CD14-positive monocyte (primary cell): ENCODE measurements around the gene DSTN. TPM values are rescaled to one million over a fixed set of nuclear protein-coding genes. Genes with fewer than 3 reads are reported as not detected.

Experiments
- DNase-seq, 3 donors: peaks; one replicate each; pipeline ENCODE4 v3.0.0-alpha.2; 2011 to 2022
- H2AFZ ChIP-seq: 2 replicates; pipeline ENCODE4 v1.6.0; 2012; ENCODE audit warnings: mild to moderate bottlenecking, low read depth, low read length, inconsistent platforms; ENCODE audit not compliant: insufficient read depth, poor library complexity, severe bottlenecking
- H3K27ac ChIP-seq, 2 donors: 1 replicate in 1 of 2; 2 replicates in 1 of 2; pipeline ENCODE4 v1.5.1; 2012 to 2013; ENCODE audit warnings: low read length in 2 of 2, control low read depth in 1 of 2, inconsistent platforms in 1 of 2, low read depth in 1 of 2, mild to moderate bottlenecking in 1 of 2
- H3K27me3 ChIP-seq, 2 donors: one replicate each; pipeline versions ENCODE4 v1.6.0 to v1.6.1; 2011 to 2013; ENCODE audit warnings: low read length in 2 of 2; ENCODE audit not compliant: control insufficient read depth in 2 of 2, insufficient read depth in 2 of 2
- H3K36me3 ChIP-seq, 2 donors: replicated peaks in 1 of 2; 1 replicate in 1 of 2; 2 replicates in 1 of 2; pipeline versions ENCODE4 v1.5.1 to v1.6.1; 2012 to 2013; ENCODE audit warnings: low read length in 2 of 2, control low read depth in 1 of 2, inconsistent platforms in 1 of 2, mild to moderate bottlenecking in 1 of 2; ENCODE audit not compliant: insufficient read depth in 2 of 2, control insufficient read depth in 1 of 2
- H3K4me1 ChIP-seq, 2 donors: 1 replicate in 1 of 2; 2 replicates in 1 of 2; pipeline versions ENCODE4 v1.5.1 to v1.6.1; 2012 to 2013; ENCODE audit warnings: low read length in 2 of 2, control low read depth in 1 of 2, inconsistent platforms in 1 of 2, mild to moderate bottlenecking in 1 of 2, moderate library complexity in 1 of 2; ENCODE audit not compliant: insufficient read depth in 2 of 2, control insufficient read depth in 1 of 2
- H3K4me2 ChIP-seq: replicated peaks from 2 replicates; pipeline ENCODE3; 2012; ENCODE audit warnings: low read length, moderate library complexity, mild to moderate bottlenecking; ENCODE audit not compliant: poor library complexity, severe bottlenecking; ENCODE audit errors: extremely low read depth
- H3K4me3 ChIP-seq, 3 experiments: fragments of 200-600 bp in 1 of 3; sonication (generic) in 1 of 3; replicated peaks in 1 of 3; 1 replicate in 2 of 3; 2 replicates in 1 of 3; pipeline ENCODE4 v1.5.1; 2011 to 2013; ENCODE audit warnings: low read length in 3 of 3, mild to moderate bottlenecking in 3 of 3, control low read depth in 2 of 3, low read depth in 2 of 3, inconsistent platforms in 1 of 3, moderate library complexity in 1 of 3
- H3K79me2 ChIP-seq: 2 replicates; pipeline ENCODE4 v1.6.0; 2012; ENCODE audit warnings: mild to moderate bottlenecking, control low read depth, inconsistent platforms, low read length, moderate library complexity; ENCODE audit not compliant: insufficient read depth
- H3K9ac ChIP-seq: 2 replicates; pipeline ENCODE4 v1.6.0; 2017; ENCODE audit warnings: low read length, mild to moderate bottlenecking; ENCODE audit not compliant: insufficient read depth, poor library complexity, severe bottlenecking
- H3K9me3 ChIP-seq, 2 donors: replicated peaks in 1 of 2; 1 replicate in 1 of 2; 2 replicates in 1 of 2; pipeline versions ENCODE4 v1.5.1 to v1.6.1; 2012 to 2013; ENCODE audit warnings: low read length in 2 of 2, control low read depth in 1 of 2; ENCODE audit not compliant: control insufficient read depth in 1 of 2, insufficient read depth in 1 of 2
- H4K20me1 ChIP-seq: 2 replicates; pipeline ENCODE4 v1.6.0; 2012; ENCODE audit warnings: mild to moderate bottlenecking, low read length, control low read depth, moderate library complexity; ENCODE audit not compliant: insufficient read depth
- H3K27ac Mint-ChIP-seq, 7 donors: one replicate each; pipeline ENCODE4 v1.8.0; 2020; ENCODE audit warnings: mild to moderate bottlenecking in 7 of 7, mixed read lengths in 7 of 7, moderate library complexity in 6 of 7, inconsistent platforms in 2 of 7
- H3K27me3 Mint-ChIP-seq, 3 donors: one replicate each; pipeline ENCODE4 v1.8.0; 2021 to 2022; ENCODE audit warnings: low read depth in 3 of 3, mild to moderate bottlenecking in 3 of 3, mixed read lengths in 3 of 3, moderate library complexity in 3 of 3, inconsistent platforms in 1 of 3
- H3K36me3 Mint-ChIP-seq, 2 donors: one replicate each; pipeline ENCODE4 v1.8.0; 2020; ENCODE audit warnings: mixed read lengths in 2 of 2, inconsistent platforms in 1 of 2, mild to moderate bottlenecking in 1 of 2
- H3K4me1 Mint-ChIP-seq: one replicate; pipeline ENCODE4 v1.8.0; 2020; ENCODE audit warnings: mild to moderate bottlenecking, mixed read lengths
- H3K4me3 Mint-ChIP-seq, 2 donors: one replicate each; pipeline ENCODE4 v1.8.0; 2020; ENCODE audit warnings: mild to moderate bottlenecking in 2 of 2, mixed read lengths in 2 of 2, moderate library complexity in 1 of 2
- H3K9me3 Mint-ChIP-seq, 7 donors: one replicate each; pipeline ENCODE4 v1.8.0; 2020 to 2022; ENCODE audit warnings: mixed read lengths in 7 of 7, mild to moderate bottlenecking in 6 of 7, moderate library complexity in 6 of 7, inconsistent platforms in 2 of 7
- WGBS: methylation state at CpG from one replicate; pipeline ENCODE4 v1.1.5; 2013; ENCODE audit warnings: missing lambda C conversion rate; ENCODE audit not compliant: insufficient coverage; 5-methylcytosine and 5-hydroxymethylcytosine counted together
- intact Hi-C, 2 donors: fragments of 100-400 bp; cut with micrococcal nuclease; formaldehyde crosslinking; loops; one replicate each; pipeline versions ENCODE4 v1.15.0 to v1.15.1; 2023
- polyA plus RNA-seq, 3 donors: library from polyadenylated mRNA; depleted of rRNA in 1 of 3; unstranded in 2 of 3; stranded (reverse) in 1 of 3; fragments of 300-500 nt in 2 of 3; fragments of >200 nt in 1 of 3; fragmentation: Illumina TruSeq in 2 of 3; gene quantifications; 1 replicate in 2 of 3; 2 replicates in 1 of 3; pipeline ENCODE4 v1.2.3, GENCODE V29; 2012 to 2021
- TF ChIP-seq, protein P1 (sequence below): fragments of 200-600 bp; IDR thresholded peaks from one replicate; pipeline ENCODE4 v1.8.0; 2022; ENCODE audit warnings: antibody characterized with exemption, mild to moderate bottlenecking

Gene DSTN
- polyA plus RNA-seq, 3 donors: 15.6 to 63.8 (median 58.4) TPM

DNA sequence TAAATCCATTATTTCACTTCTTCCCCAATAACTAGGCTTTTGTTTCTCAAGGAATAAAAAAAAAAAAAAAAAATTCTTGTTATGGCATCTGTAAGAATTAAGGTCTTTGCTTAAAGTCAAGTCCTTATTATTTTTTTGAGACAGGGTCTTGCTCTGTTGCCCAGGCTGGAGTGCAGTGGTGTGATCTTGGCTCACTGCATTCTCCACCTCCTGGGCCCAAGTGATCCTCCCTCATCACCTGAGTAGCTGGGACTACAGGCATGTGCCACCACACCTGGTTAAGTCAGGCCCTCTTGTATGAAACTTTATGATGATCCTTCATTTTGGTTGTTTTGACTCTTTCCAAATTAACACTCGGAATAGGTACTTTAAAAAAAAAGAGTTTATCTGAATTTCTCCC is 17.3 kb downstream of the DSTN start:
- TF ChIP-seq, protein P1, sequence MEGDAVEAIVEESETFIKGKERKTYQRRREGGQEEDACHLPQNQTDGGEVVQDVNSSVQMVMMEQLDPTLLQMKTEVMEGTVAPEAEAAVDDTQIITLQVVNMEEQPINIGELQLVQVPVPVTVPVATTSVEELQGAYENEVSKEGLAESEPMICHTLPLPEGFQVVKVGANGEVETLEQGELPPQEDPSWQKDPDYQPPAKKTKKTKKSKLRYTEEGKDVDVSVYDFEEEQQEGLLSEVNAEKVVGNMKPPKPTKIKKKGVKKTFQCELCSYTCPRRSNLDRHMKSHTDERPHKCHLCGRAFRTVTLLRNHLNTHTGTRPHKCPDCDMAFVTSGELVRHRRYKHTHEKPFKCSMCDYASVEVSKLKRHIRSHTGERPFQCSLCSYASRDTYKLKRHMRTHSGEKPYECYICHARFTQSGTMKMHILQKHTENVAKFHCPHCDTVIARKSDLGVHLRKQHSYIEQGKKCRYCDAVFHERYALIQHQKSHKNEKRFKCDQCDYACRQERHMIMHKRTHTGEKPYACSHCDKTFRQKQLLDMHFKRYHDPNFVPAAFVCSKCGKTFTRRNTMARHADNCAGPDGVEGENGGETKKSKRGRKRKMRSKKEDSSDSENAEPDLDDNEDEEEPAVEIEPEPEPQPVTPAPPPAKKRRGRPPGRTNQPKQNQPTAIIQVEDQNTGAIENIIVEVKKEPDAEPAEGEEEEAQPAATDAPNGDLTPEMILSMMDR: no peak
- intact Hi-C loops: no loop called here
- Histone ChIP-seq H3K4me1 (no peaks in the 10 kb centered on the region), H3K27ac (no peak overlapping the region), H2AFZ (no peak overlapping the region), H3K9ac (no peak overlapping the region), H4K20me1 (no peaks in the 10 kb centered on the region), H3K4me2 (no peak overlapping the region), H3K9me3 (no peaks in the 10 kb centered on the region), H3K36me3 (no peaks in the 10 kb centered on the region), H3K4me3 (no peak overlapping the region), H3K79me2 (no peaks in the 10 kb centered on the region), H3K27me3 (no peaks in the 10 kb centered on the region)
- Mint-ChIP-seq H3K27ac (no peak overlapping the region), H3K27me3 (no peaks in the 10 kb centered on the region), H3K36me3 (peaks cover 2% of the 10 kb centered on the region in 2 donors), H3K9me3 (peaks cover 0 to 3% (median 0%) of the 10 kb centered on the region in 7 donors), H3K4me1 (peaks cover 2% of the 10 kb centered on the region), H3K4me3 (no peak overlapping the region)
- DNase-seq: no peak
- no CpG with 5 or more reads among the region's 1 CpG for WGBS

GRCh38 chr20:17587824-17588223 is 17.9 kb downstream of the DSTN start:
- H3K4me1 Mint-ChIP-seq: peaks cover 2% of the 10 kb centered on the region
- no peak overlapping the region for H3K4me3 Mint-ChIP-seq
- Histone ChIP-seq H3K36me3 (no peaks in the 10 kb centered on the region), H2AFZ (no peak overlapping the region), H3K79me2 (no peaks in the 10 kb centered on the region), H3K27ac (no peak overlapping the region), H4K20me1 (no peaks in the 10 kb centered on the region), H3K27me3 (no peaks in the 10 kb centered on the region), H3K4me1 (no peaks in the 10 kb centered on the region), H3K4me2 (no peak overlapping the region), H3K9ac (no peak overlapping the region), H3K9me3 (no peaks in the 10 kb centered on the region), H3K4me3 (no peak overlapping the region)
- H3K9me3 Mint-ChIP-seq: peaks cover 0 to 3% (median 0%) of the 10 kb centered on the region in 7 donors
- H3K27me3 Mint-ChIP-seq: no peaks in the 10 kb centered on the region
- no peak for DNase-seq
- H3K36me3 Mint-ChIP-seq: peaks cover 2% of the 10 kb centered on the region in 2 donors
- no peak overlapping the region for H3K27ac Mint-ChIP-seq
- intact Hi-C loops: no loop called here
- 87% methylated on average over 3 of the region's 3 CpGs for WGBS
- TF ChIP-seq, protein P1: no peak
